Mesodermal cell (in vitro differentiated cells): ENCODE results near the gene TP63.
A peak's percentile ranks its signal among the peaks of the same experiment; 100 is the strongest.
"Not testable (repeated sequence)": the region's sequence is repeated elsewhere in the genome, so short reads cannot be mapped to it uniquely, and the experiment has no call there.

Experiments used
- H3K27ac ChIP-seq: 2 replicates; pipeline ENCODE4 v1.7.0; 2013; ENCODE audit warnings: mild to moderate bottlenecking, low read depth, low read length, moderate library complexity; ENCODE audit not compliant: severe bottlenecking
- H3K36me3 ChIP-seq: 2 replicates; pipeline ENCODE4 v1.7.1; 2013; ENCODE audit warnings: mild to moderate bottlenecking, low read length, moderate library complexity; ENCODE audit not compliant: control insufficient read depth, insufficient read depth
- H3K4me1 ChIP-seq: one replicate; pipeline ENCODE4 v1.7.1; 2013; ENCODE audit warnings: mild to moderate bottlenecking, low read length; ENCODE audit not compliant: insufficient read depth, control insufficient read depth, poor library complexity, severe bottlenecking
- H3K4me3 ChIP-seq: 2 replicates; pipeline ENCODE4 v1.7.0; 2013; ENCODE audit warnings: low read length, control low read depth, mild to moderate bottlenecking; ENCODE audit not compliant: insufficient read depth, poor library complexity, severe bottlenecking; ENCODE audit errors: extremely low read depth
- H3K9me3 ChIP-seq: 2 replicates; pipeline ENCODE4 v1.7.1; 2013; ENCODE audit warnings: mild to moderate bottlenecking, low read length, moderate library complexity; ENCODE audit not compliant: control insufficient read depth
- WGBS, 2 experiments: methylation state at CpG; one replicate each; pipeline ENCODE4 v1.1.5; 2013; ENCODE audit warnings: missing lambda C conversion rate in 2 of 2; ENCODE audit not compliant: insufficient coverage in 2 of 2; 5-methylcytosine and 5-hydroxymethylcytosine counted together

TP63 gene

DNA sequence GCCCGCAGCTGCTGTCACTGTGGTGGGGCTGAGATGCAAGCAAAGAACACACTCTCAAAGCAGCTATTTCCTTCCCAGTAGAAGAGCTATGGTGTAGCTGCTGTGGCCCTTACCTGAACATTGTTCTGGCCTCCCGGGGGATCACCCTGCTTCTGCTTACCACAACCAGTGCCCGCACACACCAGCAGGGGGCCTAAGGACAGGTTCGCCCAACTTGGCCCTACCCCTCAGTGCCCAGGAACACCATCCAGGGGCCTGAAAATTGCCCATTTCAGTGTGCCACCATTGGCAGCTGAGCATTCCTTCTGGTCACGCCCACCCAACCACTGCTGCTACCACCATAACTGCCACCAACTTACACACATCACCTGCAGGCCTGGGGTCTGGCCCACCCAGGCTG, 113.0 kb downstream of the TP63 start:
- WGBS, 2 experiments, result 93 to 100% methylated on average over 4 to 5 of the region's 5 CpGs
- Histone ChIP-seq H3K9me3 (no peaks in the 10 kb centered on the region), H3K36me3 (no peaks in the 10 kb centered on the region), H3K27ac (no peak overlapping the region), H3K4me3 (no peak overlapping the region), H3K4me1 (no peaks in the 10 kb centered on the region)

DNA sequence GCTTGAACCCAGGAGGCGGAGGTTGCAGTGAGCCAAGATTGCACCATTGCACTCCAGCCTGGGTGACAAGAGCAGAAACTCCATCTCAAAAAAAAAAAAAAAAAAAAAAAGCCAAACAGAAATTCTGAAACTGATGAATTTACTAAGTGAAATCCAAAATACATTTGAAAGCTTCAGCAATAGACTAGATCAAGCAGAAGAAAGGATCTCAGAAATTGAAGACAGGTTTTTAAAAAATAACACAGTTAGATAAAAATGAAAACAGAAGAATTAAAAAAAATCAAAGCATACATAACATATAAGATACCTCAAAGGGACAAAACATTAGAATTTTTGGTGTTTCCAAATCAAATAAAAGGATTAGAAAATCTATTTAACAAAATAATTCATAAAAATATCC, 114.4 kb downstream of the TP63 start:
- H3K27ac ChIP-seq, result no peak overlapping the region
- H3K36me3 ChIP-seq, result no peaks in the 10 kb centered on the region
- WGBS, 2 experiments, result no CpG with 5 or more reads among the region's 1 CpG

DNA sequence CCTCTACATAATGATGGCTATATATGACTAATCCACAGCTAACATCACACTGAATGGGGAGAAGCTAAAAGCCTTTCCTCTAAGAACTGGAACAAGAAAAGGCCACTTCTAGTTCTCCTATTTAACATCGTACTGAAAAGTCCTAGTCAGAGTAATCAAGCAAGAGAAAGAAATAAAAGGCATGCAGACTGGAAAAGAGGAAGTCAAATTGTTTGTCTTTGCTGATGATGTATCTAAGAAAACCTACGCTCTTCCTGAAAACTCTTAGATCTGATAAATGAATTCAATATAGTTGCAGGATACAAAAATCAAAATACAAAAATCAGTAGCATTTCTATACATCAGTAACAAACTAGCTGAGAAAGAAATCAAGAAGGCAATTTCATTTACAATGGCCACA, 116.9 kb downstream of the TP63 start:
- H3K4me3 ChIP-seq, result no peak overlapping the region
- no peaks in the 10 kb centered on the region for H3K9me3 ChIP-seq
- no CpG with 5 or more reads among the region's 2 CpGs for WGBS, 2 experiments
- H3K4me1 ChIP-seq, result no peaks in the 10 kb centered on the region
- H3K36me3 ChIP-seq, result no peaks in the 10 kb centered on the region
- H3K27ac ChIP-seq, result no peak overlapping the region

More for the DNA sequence above, 114.4 kb downstream of the TP63 start:
- Histone ChIP-seq H3K9me3 (no peaks in the 10 kb centered on the region), H3K4me3 (no peak overlapping the region), H3K4me1 (no peaks in the 10 kb centered on the region)

DNA sequence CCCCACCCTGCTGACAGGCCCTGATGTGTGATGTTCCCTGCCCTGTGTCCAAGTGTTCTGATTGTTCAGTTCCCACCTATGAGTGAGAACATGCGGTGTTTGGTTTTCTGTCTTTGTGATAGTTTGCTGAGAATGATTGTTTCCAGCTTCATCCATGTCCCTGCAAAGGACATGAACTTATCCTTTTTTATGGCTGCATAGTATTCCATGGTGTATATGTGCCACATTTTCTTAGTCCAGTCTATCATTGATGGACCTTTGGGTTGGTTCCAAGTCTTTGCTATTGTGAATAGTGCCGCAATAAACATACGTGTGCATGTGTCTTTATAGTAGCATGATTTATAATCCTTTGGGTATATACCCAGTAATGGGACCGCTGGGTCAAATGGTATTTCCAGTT, 119.8 kb downstream of the TP63 start:
- not testable (repeated sequence) for H3K36me3 ChIP-seq, H3K9me3 ChIP-seq, H3K4me1 ChIP-seq, H3K4me3 ChIP-seq, H3K27ac ChIP-seq
- no CpG with 5 or more reads among the region's 4 CpGs for WGBS, 2 experiments

DNA sequence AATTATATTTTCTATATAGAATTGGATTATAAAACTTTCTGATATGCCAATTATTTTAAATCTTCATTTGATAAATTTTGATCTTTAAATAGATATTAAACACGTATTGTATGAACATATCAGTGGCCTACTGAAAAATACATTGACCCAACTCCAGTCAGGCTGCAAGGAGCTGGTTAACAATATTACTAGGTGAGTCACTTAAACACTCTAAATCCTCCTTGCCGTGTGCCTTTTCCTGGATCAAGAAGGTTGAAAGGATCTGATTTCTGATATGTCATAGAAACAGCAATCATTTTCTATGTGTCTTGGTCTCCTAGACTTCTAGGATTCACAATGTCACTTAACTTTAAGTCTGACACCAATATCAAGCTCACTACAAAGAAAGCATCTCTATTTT, 123.2 kb downstream of the TP63 start:
- Histone ChIP-seq H3K27ac (no peak overlapping the region), H3K36me3 (no peaks in the 10 kb centered on the region), H3K4me3 (no peak overlapping the region), H3K4me1 (no peaks in the 10 kb centered on the region), H3K9me3 (no peaks in the 10 kb centered on the region)
- no CpG with 5 or more reads among the region's 2 CpGs for WGBS, 2 experiments

DNA sequence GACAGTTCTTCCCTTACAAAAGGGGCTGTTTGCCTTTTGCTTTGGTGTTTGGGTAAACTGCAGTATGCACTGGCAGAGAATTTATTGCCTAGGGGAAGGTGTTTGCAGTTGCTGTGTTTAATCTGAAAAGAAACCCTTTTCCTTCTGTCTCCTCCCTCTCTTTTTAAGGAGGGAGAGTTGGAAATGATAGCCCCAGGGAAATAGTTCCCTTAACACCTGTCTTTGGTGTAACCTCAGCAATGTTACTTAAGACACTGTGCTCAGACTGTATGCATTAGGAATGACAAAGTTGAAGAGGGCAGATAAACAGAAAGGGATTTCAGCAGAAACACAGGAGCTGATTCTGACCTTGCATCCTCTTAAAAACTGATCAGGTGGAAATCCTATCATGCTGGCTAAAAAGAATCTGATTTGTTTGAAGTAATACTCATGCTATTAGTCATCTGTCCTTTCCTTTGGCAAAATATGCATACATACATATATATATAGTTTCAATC, 125.4 kb downstream of the TP63 start:
- Histone ChIP-seq H3K4me3 (no peak overlapping the region), H3K36me3 (no peaks in the 10 kb centered on the region), H3K4me1 (no peaks in the 10 kb centered on the region), H3K9me3 (no peaks in the 10 kb centered on the region), H3K27ac (no peak overlapping the region)

DNA sequence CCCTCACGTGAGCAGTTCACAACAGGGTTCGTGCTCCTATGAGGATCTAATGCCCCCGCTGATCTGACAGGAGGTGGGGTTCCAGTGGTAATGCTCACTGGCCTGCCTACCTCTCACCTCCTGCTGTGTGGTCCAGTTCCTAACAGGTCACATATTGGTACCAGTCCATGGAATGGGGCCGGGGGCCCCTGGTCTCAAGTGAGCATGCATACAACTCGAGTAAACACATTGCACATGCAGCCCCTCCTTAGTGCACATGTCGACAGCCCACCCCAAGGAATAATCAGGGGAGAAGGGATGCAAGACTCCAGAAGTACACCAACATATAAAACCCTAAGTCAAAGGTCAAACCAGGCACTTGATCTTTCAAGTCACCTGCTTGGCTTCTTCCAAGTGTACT, 127.0 kb downstream of the TP63 start:
- H3K4me3 ChIP-seq, result no peak overlapping the region
- WGBS, 2 experiments, result 91 to 98% methylated on average over 4 to 5 of the region's 6 CpGs
- no peaks in the 10 kb centered on the region for H3K9me3 ChIP-seq
- H3K27ac ChIP-seq, result no peak overlapping the region
- H3K36me3 ChIP-seq, result no peaks in the 10 kb centered on the region
- no peaks in the 10 kb centered on the region for H3K4me1 ChIP-seq

DNA sequence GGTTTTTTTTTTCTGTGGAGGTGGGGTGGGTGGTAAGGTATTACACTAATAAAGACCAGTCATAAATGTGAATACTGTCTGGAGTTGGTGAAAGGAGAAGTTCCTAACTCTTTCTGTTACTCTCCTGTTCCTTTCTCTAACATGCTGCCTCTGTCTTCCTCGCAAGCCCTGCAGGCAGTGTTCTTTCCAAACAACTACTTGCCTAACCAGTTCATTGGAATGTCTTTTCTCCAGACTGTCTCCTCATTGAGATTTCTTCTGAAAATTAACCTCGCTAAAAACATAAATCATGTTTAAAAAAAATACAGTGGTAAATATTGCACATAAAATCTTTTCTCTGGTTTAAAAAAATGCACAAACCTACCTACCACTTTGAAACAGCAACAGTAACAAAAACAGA, 135.2 kb downstream of the TP63 start:
- peak overlapping the region; percentile 16 for H3K27ac ChIP-seq
- 67 to 88% methylated on average over 1 of the region's 2 CpGs for WGBS, 2 experiments
- no peak overlapping the region for H3K4me3 ChIP-seq
- H3K9me3 ChIP-seq, result no peaks in the 10 kb centered on the region
- H3K36me3 ChIP-seq, result no peaks in the 10 kb centered on the region
- peaks cover 4% of the 10 kb centered on the region for H3K4me1 ChIP-seq

DNA sequence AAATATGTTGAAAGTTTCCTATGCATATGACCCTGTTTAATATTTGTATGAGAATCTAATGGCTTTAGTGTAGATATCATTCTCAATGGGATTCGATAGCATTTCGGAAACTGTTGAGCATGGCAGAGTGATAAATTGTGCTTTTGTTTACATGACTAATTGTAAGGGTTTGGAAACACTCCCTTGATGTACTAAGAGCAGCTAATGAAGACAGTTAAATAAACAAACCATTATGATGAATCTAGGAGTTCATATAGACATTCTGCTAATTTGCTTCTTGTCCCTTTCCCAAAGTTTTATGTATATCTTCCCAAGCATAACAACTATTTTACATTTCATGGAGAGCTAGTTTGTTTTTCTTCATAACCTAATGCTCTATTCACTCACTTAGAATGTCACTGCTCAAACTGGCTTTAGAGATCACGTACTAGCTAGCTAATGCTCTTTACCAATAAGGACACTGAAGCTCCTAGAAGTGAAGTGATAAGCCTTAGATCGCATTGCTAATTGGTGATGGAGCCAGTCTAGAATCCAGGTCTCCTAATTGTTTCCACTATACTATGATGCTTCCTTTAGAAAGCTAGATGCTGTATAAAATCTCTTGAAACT, 140.8 kb downstream of the TP63 start:
- Histone ChIP-seq H3K4me3 (no peak overlapping the region), H3K9me3 (no peaks in the 10 kb centered on the region), H3K27ac (peak overlapping the region; percentile 74), H3K4me1 (peaks cover 11% of the 10 kb centered on the region), H3K36me3 (no peaks in the 10 kb centered on the region)
- 86% methylated on average over 2 of the region's 4 CpGs; no CpG with 5 or more reads in 1 of the 2 experiments for WGBS, 2 experiments

DNA sequence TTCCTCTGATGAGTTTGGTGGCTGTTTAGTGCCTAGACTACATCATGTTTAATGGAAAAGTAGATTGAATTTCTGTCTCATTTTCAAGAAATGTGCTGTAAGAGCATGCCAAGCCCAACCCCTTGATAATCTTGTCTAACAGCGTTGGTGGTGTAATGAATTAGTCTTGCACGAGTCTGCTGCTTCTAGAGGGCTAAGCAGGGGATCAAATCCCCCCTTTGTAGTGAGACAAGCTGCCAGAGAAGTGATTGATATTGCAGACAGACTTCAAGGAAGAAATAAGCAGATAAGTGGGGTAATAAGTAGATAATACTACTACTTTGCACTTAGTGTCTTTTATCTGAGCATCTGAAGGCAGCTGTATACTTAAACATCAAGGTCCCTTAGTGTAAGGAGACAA, 141.4 kb downstream of the TP63 start:
- Histone ChIP-seq H3K9me3 (no peaks in the 10 kb centered on the region), H3K4me3 (no peak overlapping the region), H3K36me3 (no peaks in the 10 kb centered on the region), H3K27ac (peak overlapping the region; percentile 74), H3K4me1 (peaks cover 11% of the 10 kb centered on the region)
- WGBS, 2 experiments, result 30 to 69% methylated on average over 2 of the region's 2 CpGs

DNA sequence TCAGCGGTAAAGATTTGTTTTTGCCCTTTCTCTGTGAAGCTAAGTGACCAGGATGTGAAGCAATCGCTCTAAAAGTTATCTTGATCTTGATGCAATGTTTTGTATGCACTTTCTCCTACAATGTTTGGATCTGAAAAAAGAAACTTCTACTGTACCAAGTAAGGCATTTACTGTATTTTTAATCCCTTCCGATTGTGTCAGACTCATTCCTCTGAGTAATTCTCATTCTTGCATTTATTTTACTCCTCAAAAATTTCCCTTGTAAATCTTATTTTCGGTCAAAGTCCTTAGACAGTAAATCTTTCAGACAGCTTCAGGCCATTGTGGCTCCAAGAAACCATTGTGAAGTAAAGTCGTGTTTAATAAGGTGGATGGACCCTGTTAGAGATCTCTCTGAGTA, 141.9 kb downstream of the TP63 start:
- no peaks in the 10 kb centered on the region for H3K36me3 ChIP-seq
- H3K9me3 ChIP-seq, result no peaks in the 10 kb centered on the region
- H3K27ac ChIP-seq, result peak overlapping the region; percentile 66
- peaks cover 11% of the 10 kb centered on the region for H3K4me1 ChIP-seq
- WGBS, 2 experiments, result 88 to 94% methylated on average over 2 to 3 of the region's 5 CpGs
- no peak overlapping the region for H3K4me3 ChIP-seq
